NT2/D1 (cell line): ENCODE results near the gene TACC2.

Experiments used
- DNase-seq: peaks from one replicate; pipeline ENCODE4 v3.0.0-alpha.2; 2011; ENCODE audit warnings: low read depth, low spot score
- H3K27me3 ChIP-seq: 2 replicates; pipeline ENCODE4 v1.6.0; 2011; ENCODE audit warnings: mild to moderate bottlenecking; ENCODE audit not compliant: insufficient read length, insufficient read depth
- H3K36me3 ChIP-seq: 2 replicates; pipeline ENCODE4 v1.6.1; 2011; ENCODE audit warnings: mild to moderate bottlenecking, low read length, mixed read lengths; ENCODE audit not compliant: insufficient read depth, insufficient read length
- H3K4me1 ChIP-seq: 2 replicates; pipeline ENCODE4 v1.5.1; 2011; ENCODE audit not compliant: insufficient read depth, insufficient read length
- H3K4me3 ChIP-seq: 2 replicates; pipeline ENCODE4 v1.5.1; 2011; ENCODE audit warnings: low read depth; ENCODE audit not compliant: insufficient read length
- H3K9ac ChIP-seq: 2 replicates; pipeline ENCODE4 v1.6.0; 2011; ENCODE audit warnings: low read depth; ENCODE audit not compliant: insufficient read length
- H3K9me3 ChIP-seq: 2 replicates; pipeline ENCODE4 v1.5.1; 2011; ENCODE audit warnings: mild to moderate bottlenecking, low read length; ENCODE audit not compliant: insufficient read depth
- SUZ12 ChIP-seq: IDR thresholded peaks from 2 replicates; pipeline ENCODE4 v1.6.1; 2011; ENCODE audit not compliant: insufficient read length, insufficient read depth; ENCODE audit errors: extremely low read depth
- YY1 ChIP-seq: IDR thresholded peaks from 2 replicates; pipeline ENCODE4 v1.6.1; 2011; ENCODE audit not compliant: insufficient read length, insufficient read depth
- ZNF274 ChIP-seq: IDR thresholded peaks from 2 replicates; pipeline ENCODE4 v1.6.1; 2011; ENCODE audit warnings: mild to moderate bottlenecking, low read depth, low read length

TACC2 gene

GRCh38 chr10:122168101-122168500 lies 179.1 kb downstream of the TACC2 start:
- TF ChIP-seq YY1 = no peak
- TF ChIP-seq ZNF274 = no peak
- TF ChIP-seq SUZ12 = no peak
- Histone ChIP-seq H3K4me1 (peaks cover 9% of the 10 kb centered on the region), H3K4me3 (no peak overlapping the region), H3K9me3 (no peaks in the 10 kb centered on the region), H3K36me3 (peaks cover 16% of the 10 kb centered on the region), H3K9ac (no peak overlapping the region), H3K27me3 (peaks cover 14% of the 10 kb centered on the region)
- no peak for DNase-seq

- Histone ChIP-seq H3K9me3 (no peaks in the 10 kb centered on the region), H3K36me3 (peaks cover 16% of the 10 kb centered on the region), H3K27me3 (peaks cover 14% of the 10 kb centered on the region), H3K9ac (no peak overlapping the region), H3K4me3 (no peak overlapping the region), H3K4me1 (peaks cover 15% of the 10 kb centered on the region)
- no peak for TF ChIP-seq YY1
- TF ChIP-seq SUZ12 = no peak
- TF ChIP-seq ZNF274 = no peak
- no peak for DNase-seq
These were observed 179.8 kb downstream of the TACC2 start for GRCh38 chr10:122168598-122169394.

- no peak for DNase-seq
- no peaks in the 10 kb centered on the region for H3K27me3 ChIP-seq
- no peak overlapping the region for H3K4me3 ChIP-seq
- H3K4me1 ChIP-seq = peaks cover 17% of the 10 kb centered on the region
- TF ChIP-seq YY1 (no peak), ZNF274 (no peak), SUZ12 (no peak)
- peaks cover 16% of the 10 kb centered on the region for H3K36me3 ChIP-seq
- H3K9ac ChIP-seq = peak overlapping the region; percentile 10
- H3K9me3 ChIP-seq = no peaks in the 10 kb centered on the region
These were observed 181.8 kb downstream of the TACC2 start for GRCh38 chr10:122170802-122171201.

- peaks cover 12% of the 10 kb centered on the region for H3K36me3 ChIP-seq
- no peaks in the 10 kb centered on the region for H3K27me3 ChIP-seq
- H3K4me1 ChIP-seq = peaks cover 18% of the 10 kb centered on the region
- DNase-seq = no peak
- H3K4me3 ChIP-seq = no peak overlapping the region
- no peaks in the 10 kb centered on the region for H3K9me3 ChIP-seq
- no peak overlapping the region for H3K9ac ChIP-seq
- no peak for TF ChIP-seq YY1
- no peak for TF ChIP-seq SUZ12
- TF ChIP-seq ZNF274 = no peak
These were observed 182.5 kb downstream of the TACC2 start for GRCh38 chr10:122171302-122172075.

GRCh38 chr10:122172361-122173008 lies 183.5 kb downstream of the TACC2 start:
- TF ChIP-seq YY1 (no peak), ZNF274 (no peak), SUZ12 (no peak)
- peaks cover 18% of the 10 kb centered on the region for H3K4me1 ChIP-seq
- no peaks in the 10 kb centered on the region for H3K9me3 ChIP-seq
- H3K4me3 ChIP-seq = no peak overlapping the region
- peak overlapping the region; percentile 38 for H3K9ac ChIP-seq
- no peaks in the 10 kb centered on the region for H3K27me3 ChIP-seq
- DNase-seq = no peak
- H3K36me3 ChIP-seq = peaks cover 5% of the 10 kb centered on the region

DNA sequence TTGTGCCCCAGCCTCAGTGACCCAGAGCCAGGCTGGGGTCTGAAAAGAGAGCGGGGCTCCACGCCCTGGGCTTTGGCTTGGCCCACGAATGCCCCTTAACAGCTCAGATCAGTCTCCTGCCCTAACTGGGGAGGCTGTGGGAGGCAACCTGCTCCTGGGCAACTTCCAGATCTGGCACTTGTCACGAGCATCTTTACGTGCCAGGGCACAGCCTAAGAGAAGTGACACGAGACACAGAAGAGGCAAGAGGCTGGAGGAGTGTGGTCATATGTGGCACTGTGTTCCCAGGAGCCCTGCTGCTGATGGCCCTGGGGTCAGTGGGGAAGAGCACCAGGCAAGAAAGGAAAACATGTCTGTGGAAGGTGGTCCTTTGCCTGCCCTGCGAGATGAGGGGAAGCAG lies 184.4 kb downstream of the TACC2 start:
- H3K4me3 ChIP-seq = no peak overlapping the region
- H3K4me1 ChIP-seq = peaks cover 18% of the 10 kb centered on the region
- TF ChIP-seq ZNF274 = no peak
- no peak for TF ChIP-seq SUZ12
- no peak for TF ChIP-seq YY1
- H3K9ac ChIP-seq = no peak overlapping the region
- H3K9me3 ChIP-seq = no peaks in the 10 kb centered on the region
- H3K27me3 ChIP-seq = no peaks in the 10 kb centered on the region
- peaks cover 4% of the 10 kb centered on the region for H3K36me3 ChIP-seq
- no peak for DNase-seq
